Stimulated activated CD8-positive, alpha-beta memory T cell treated with anti-CD3 and anti-CD28 coated beads, Interleukin-12 subunit alpha, Interleukin-12 subunit beta, amount 100 ng/mL, for 24 hours (primary cell): Measurements from ENCODE around the gene RTRAF.

Source experiments
- DNase-seq: peaks from one replicate; pipeline ENCODE4 v3.0.0-alpha.2; 2020; ENCODE audit errors: extremely low read depth

Gene RTRAF

GRCh38 chr14:52020866-52021717 lies 31.7 kb downstream of the RTRAF start:
- no peak for DNase-seq

- no peak for DNase-seq
Measured at GRCh38 chr14:52021957-52022600, 32.7 kb downstream of the RTRAF start.

GRCh38 chr14:52023518-52023917 lies 34.2 kb downstream of the RTRAF start:
- DNase-seq = no peak

GRCh38 chr14:52025310-52025709 lies 36.0 kb downstream of the RTRAF start:
- no peak for DNase-seq

- DNase-seq = no peak
Measured at GRCh38 chr14:52026017-52026660, 36.8 kb downstream of the RTRAF start.

GRCh38 chr14:52026901-52027300 lies 37.6 kb downstream of the RTRAF start:
- no peak for DNase-seq

GRCh38 chr14:52029881-52030280 lies 40.5 kb downstream of the RTRAF start:
- DNase-seq = no peak

GRCh38 chr14:52031781-52032180 lies 42.4 kb downstream of the RTRAF start:
- DNase-seq = no peak

GRCh38 chr14:52032204-52032801 lies 43.0 kb downstream of the RTRAF start:
- DNase-seq = no peak

GRCh38 chr14:52033101-52033642 lies 43.8 kb downstream of the RTRAF start:
- DNase-seq = no peak

GRCh38 chr14:52039124-52039815 lies 49.9 kb downstream of the RTRAF start:
- DNase-seq = no peak

GRCh38 chr14:52040598-52040997 lies 51.3 kb downstream of the RTRAF start:
- no peak for DNase-seq

GRCh38 chr14:52042371-52043289 lies 53.3 kb downstream of the RTRAF start:
- no peak for DNase-seq

GRCh38 chr14:52043690-52044089 lies 54.3 kb downstream of the RTRAF start:
- no peak for DNase-seq

- no peak for DNase-seq
Measured at GRCh38 chr14:52044791-52045522, 55.6 kb downstream of the RTRAF start.

GRCh38 chr14:52046376-52046917 lies 57.1 kb downstream of the RTRAF start:
- DNase-seq = no peak

GRCh38 chr14:52048116-52048515 lies 58.8 kb downstream of the RTRAF start:
- no peak for DNase-seq

- DNase-seq = no peak
Measured at GRCh38 chr14:52048641-52049204, 59.4 kb downstream of the RTRAF start.

- DNase-seq = no peak
Measured at GRCh38 chr14:52049271-52049670, 59.9 kb downstream of the RTRAF start.
